KMS-11 (cell line): ENCODE measurements around the gene LRGUK.

Source experiments
- H2AFZ ChIP-seq: fragments of 200-600 bp; sonication (generic); 2 replicates; pipeline ENCODE4 v1.6.1; 2016; ENCODE audit warnings: antibody characterized with exemption, mixed run types, low read depth
- H3K27ac ChIP-seq: fragments of 200-600 bp; sonication (generic); 2 replicates; pipeline ENCODE4 v1.6.1; 2016; ENCODE audit warnings: mild to moderate bottlenecking, mixed run types
- H3K27me3 ChIP-seq: fragments of 200-600 bp; sonication (generic); 2 replicates; pipeline ENCODE4 v1.6.1; 2017; ENCODE audit warnings: mild to moderate bottlenecking, low read depth, mixed run types, moderate library complexity; ENCODE audit not compliant: insufficient read depth
- H3K36me3 ChIP-seq: fragments of 200-600 bp; sonication (generic); 2 replicates; pipeline ENCODE4 v1.6.1; 2017; ENCODE audit warnings: mild to moderate bottlenecking, mixed run types; ENCODE audit not compliant: insufficient read depth
- H3K4me1 ChIP-seq: fragments of 200-600 bp; sonication (generic); 2 replicates; pipeline ENCODE4 v1.6.1; 2016; ENCODE audit warnings: mild to moderate bottlenecking, low read depth, mixed run types; ENCODE audit not compliant: poor library complexity, severe bottlenecking
- H3K4me2 ChIP-seq: fragments of 200-600 bp; sonication (generic); 2 replicates; pipeline ENCODE4 v1.7.0; 2016; ENCODE audit warnings: mild to moderate bottlenecking, mixed run types
- H3K4me3 ChIP-seq: fragments of 200-600 bp; sonication (generic); IDR thresholded peaks from 2 replicates; pipeline ENCODE4 v1.6.1; 2017; ENCODE audit warnings: low read depth, low read length, mixed read lengths; ENCODE audit not compliant: insufficient read depth
- H3K79me2 ChIP-seq: fragments of 200-600 bp; sonication (generic); 2 replicates; pipeline ENCODE4 v1.6.1; 2016; ENCODE audit warnings: low read depth, mixed run types; ENCODE audit not compliant: insufficient read depth
- H3K9ac ChIP-seq: fragments of 200-600 bp; sonication (generic); 2 replicates; pipeline ENCODE4 v1.6.1; 2016; ENCODE audit warnings: mild to moderate bottlenecking, mixed run types
- H4K20me1 ChIP-seq: fragments of 200-600 bp; sonication (generic); 2 replicates; pipeline ENCODE4 v1.6.1; 2016; ENCODE audit warnings: mild to moderate bottlenecking, mixed run types; ENCODE audit not compliant: insufficient read depth
- CTCF ChIP-seq: fragments of 200-600 bp; sonication (generic); conservative IDR thresholded peaks from 2 replicates; pipeline ENCODE4 v1.6.1; 2017; ENCODE audit warnings: low read depth, mild to moderate bottlenecking, antibody characterized with exemption, low read length, moderate library complexity, mixed read lengths

The LRGUK gene

GRCh38 chr7:134165252-134165651 is 38.1 kb downstream of the LRGUK start:
- no peak overlapping the region for H3K27ac ChIP-seq
- H3K36me3 ChIP-seq = no peaks in the 10 kb centered on the region
- no peaks in the 10 kb centered on the region for H3K79me2 ChIP-seq
- no peaks in the 10 kb centered on the region for H4K20me1 ChIP-seq
- H3K9ac ChIP-seq = no peak overlapping the region
- no peak overlapping the region for H3K4me2 ChIP-seq
- no peak for TF ChIP-seq CTCF
- no peak overlapping the region for H2AFZ ChIP-seq
- H3K27me3 ChIP-seq = no peaks in the 10 kb centered on the region
- H3K4me1 ChIP-seq = no peaks in the 10 kb centered on the region
- no peak overlapping the region for H3K4me3 ChIP-seq

- Histone ChIP-seq H3K4me3 (no peak overlapping the region), H3K9ac (no peak overlapping the region), H3K27me3 (no peaks in the 10 kb centered on the region), H3K27ac (no peak overlapping the region), H2AFZ (no peak overlapping the region), H3K36me3 (no peaks in the 10 kb centered on the region), H3K4me1 (no peaks in the 10 kb centered on the region), H4K20me1 (no peaks in the 10 kb centered on the region), H3K4me2 (no peak overlapping the region), H3K79me2 (no peaks in the 10 kb centered on the region)
- no peak for TF ChIP-seq CTCF
Observed at GRCh38 chr7:134167250-134167649, 40.1 kb downstream of the LRGUK start.

- Histone ChIP-seq H3K36me3 (no peaks in the 10 kb centered on the region), H3K79me2 (no peaks in the 10 kb centered on the region), H3K4me2 (no peak overlapping the region), H2AFZ (no peak overlapping the region), H3K4me3 (no peak overlapping the region), H4K20me1 (no peaks in the 10 kb centered on the region), H3K9ac (no peak overlapping the region), H3K27ac (no peak overlapping the region), H3K4me1 (no peaks in the 10 kb centered on the region), H3K27me3 (no peaks in the 10 kb centered on the region)
- TF ChIP-seq CTCF = no peak
Observed at GRCh38 chr7:134167841-134168240, 40.7 kb downstream of the LRGUK start.

- no peaks in the 10 kb centered on the region for H3K27me3 ChIP-seq
- no peaks in the 10 kb centered on the region for H3K36me3 ChIP-seq
- no peak for TF ChIP-seq CTCF
- no peaks in the 10 kb centered on the region for H3K79me2 ChIP-seq
- no peak overlapping the region for H2AFZ ChIP-seq
- H3K4me3 ChIP-seq = no peak overlapping the region
- H3K4me2 ChIP-seq = no peak overlapping the region
- H3K9ac ChIP-seq = no peak overlapping the region
- no peaks in the 10 kb centered on the region for H4K20me1 ChIP-seq
- peaks cover 11% of the 10 kb centered on the region for H3K4me1 ChIP-seq
- no peak overlapping the region for H3K27ac ChIP-seq
Observed at GRCh38 chr7:134174795-134175261, 47.7 kb downstream of the LRGUK start.
